Activated T-cell treated with anti-CD3 and anti-CD28 coated beads, Interleukin-2, amount 50 U/mL, for 72 hours (primary cell): ENCODE measurements around the gene FAM120A. TPM values are rescaled to one million over a fixed set of nuclear protein-coding genes. Genes with fewer than 3 reads are reported as not detected.
A peak's percentile ranks its signal among the peaks of the same experiment; 100 is the strongest.

Experiments
- ATAC-seq, 2 donors: fragments of 150-1000 bp; cut with Tn5 transposase; replicated peaks in 1 of 2; 2 replicates each; pipeline ENCODE4 v1.10.0; 2021; ENCODE audit warnings: moderate library complexity in 2 of 2, mild to moderate bottlenecking in 1 of 2
- DNase-seq, 2 donors: peaks; one replicate each; pipeline ENCODE4 v3.0.0; 2021 to 2022; ENCODE audit warnings: mixed read lengths in 1 of 2
- H3K27ac Mint-ChIP-seq: one replicate; pipeline ENCODE4 v1.8.0; 2022; ENCODE audit warnings: mild to moderate bottlenecking, moderate library complexity, mixed read lengths
- H3K27me3 Mint-ChIP-seq: one replicate; pipeline ENCODE4 v1.8.0; 2022; ENCODE audit warnings: low read depth, mixed read lengths
- H3K36me3 Mint-ChIP-seq, 2 donors: one replicate each; pipeline ENCODE4 v1.8.0; 2022; ENCODE audit warnings: mixed read lengths in 2 of 2, mild to moderate bottlenecking in 1 of 2; ENCODE audit not compliant: insufficient read depth in 2 of 2
- H3K4me1 Mint-ChIP-seq: one replicate; pipeline ENCODE4 v1.8.0; 2022; ENCODE audit warnings: low read depth, mixed read lengths
- H3K4me3 Mint-ChIP-seq, 2 donors: one replicate each; pipeline ENCODE4 v1.8.0; 2022; ENCODE audit warnings: mild to moderate bottlenecking in 2 of 2, mixed read lengths in 2 of 2, moderate library complexity in 2 of 2
- H3K9me3 Mint-ChIP-seq, 2 donors: one replicate each; pipeline ENCODE4 v1.8.0; 2022; ENCODE audit warnings: mixed read lengths in 2 of 2
- total RNA-seq, 2 donors: library from RNA; stranded (reverse); gene quantifications; one replicate each; pipeline ENCODE4 v1.2.3, GENCODE V29; 2022

FAM120A gene, protein sequence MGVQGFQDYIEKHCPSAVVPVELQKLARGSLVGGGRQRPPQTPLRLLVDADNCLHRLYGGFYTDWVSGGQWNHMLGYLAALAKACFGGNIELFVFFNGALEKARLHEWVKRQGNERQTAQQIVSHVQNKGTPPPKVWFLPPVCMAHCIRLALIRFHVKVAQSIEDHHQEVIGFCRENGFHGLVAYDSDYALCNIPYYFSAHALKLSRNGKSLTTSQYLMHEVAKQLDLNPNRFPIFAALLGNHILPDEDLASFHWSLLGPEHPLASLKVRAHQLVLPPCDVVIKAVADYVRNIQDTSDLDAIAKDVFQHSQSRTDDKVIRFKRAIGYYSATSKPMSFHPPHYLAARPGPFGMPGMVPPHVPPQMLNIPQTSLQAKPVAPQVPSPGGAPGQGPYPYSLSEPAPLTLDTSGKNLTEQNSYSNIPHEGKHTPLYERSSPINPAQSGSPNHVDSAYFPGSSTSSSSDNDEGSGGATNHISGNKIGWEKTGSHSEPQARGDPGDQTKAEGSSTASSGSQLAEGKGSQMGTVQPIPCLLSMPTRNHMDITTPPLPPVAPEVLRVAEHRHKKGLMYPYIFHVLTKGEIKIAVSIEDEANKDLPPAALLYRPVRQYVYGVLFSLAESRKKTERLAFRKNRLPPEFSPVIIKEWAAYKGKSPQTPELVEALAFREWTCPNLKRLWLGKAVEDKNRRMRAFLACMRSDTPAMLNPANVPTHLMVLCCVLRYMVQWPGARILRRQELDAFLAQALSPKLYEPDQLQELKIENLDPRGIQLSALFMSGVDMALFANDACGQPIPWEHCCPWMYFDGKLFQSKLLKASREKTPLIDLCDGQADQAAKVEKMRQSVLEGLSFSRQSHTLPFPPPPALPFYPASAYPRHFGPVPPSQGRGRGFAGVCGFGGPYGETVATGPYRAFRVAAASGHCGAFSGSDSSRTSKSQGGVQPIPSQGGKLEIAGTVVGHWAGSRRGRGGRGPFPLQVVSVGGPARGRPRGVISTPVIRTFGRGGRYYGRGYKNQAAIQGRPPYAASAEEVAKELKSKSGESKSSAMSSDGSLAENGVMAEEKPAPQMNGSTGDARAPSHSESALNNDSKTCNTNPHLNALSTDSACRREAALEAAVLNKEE
- total RNA-seq = 100 to 1,000 TPM; 127 to 135 TPM

DNA sequence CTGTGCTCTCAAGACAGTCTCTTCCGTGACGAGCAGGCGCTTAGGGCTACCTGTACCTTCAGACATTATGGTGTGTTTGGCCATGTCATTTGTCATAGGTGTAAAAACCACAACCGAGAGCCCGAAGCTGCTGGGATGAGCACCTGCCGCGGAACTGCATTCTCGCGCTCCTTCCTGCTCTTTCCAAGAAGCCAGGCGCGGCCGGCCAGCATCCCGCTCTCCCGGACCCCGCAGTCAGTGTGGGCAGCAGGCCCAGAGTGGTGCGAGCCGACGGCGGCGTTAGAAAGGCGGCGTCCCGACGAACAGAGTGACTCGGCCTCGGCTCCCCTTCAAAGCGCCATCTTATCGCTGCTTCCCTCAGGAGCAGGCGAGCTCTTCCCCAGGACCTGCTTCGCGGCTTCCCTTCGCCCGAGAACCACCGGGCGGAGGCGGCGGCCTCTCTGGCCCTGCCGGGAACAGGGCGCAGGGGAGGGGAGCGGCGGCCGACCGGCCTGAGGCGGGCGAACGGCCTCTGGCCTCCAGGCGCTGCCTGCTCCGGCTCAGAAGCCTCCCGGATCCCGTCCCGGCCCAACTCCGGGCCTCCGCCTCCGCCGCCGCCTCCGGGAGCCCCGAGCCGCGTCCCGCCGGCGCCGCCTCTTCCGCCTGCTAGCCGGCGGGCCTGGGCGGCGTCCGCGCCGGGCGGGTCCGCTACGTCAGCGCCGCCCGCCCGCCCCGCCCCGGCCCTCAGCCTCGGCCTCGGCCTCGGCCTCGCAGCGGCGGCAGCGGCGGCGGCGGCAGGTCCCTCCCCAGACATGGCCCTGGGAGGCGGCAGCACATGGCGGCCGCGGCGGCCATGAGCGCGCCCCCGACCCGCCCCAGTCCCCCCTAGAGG lies at the start of gene FAM120A:
FAM120A (plus strand) TSS at position 741 of the 871 bp plus-strand sequence. CDS start 231 bp downstream, outside the sequence.
- no peaks in the 10 kb centered on the region for H3K9me3 Mint-ChIP-seq
- ATAC-seq = peak; percentile 81 to 88

DNA sequence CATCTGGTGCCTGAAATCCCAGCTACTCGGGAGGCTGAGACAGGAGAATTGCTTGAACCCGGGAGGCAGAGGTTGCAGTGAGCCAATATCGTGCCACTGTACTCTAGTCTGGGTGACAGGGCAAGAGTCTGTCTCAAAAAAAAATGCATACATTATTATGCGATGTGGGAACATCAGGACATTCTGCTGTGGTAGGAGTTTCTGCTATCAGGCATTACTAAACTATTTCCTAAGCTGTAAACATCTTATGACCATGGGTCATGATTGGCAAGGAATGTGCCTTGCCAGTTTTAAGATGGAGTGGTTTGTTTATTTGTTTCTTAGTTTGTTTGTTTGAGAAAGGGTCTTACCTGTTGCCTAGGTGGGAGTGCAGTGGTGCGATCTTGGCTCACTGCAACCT lies 45.1 kb upstream of the FAM120A start:
- H3K4me3 Mint-ChIP-seq = no peak overlapping the region
- no peaks in the 10 kb centered on the region for H3K9me3 Mint-ChIP-seq
- H3K27ac Mint-ChIP-seq = no peak overlapping the region
- DNase-seq = no peak
- peaks cover 28% of the 10 kb centered on the region for H3K27me3 Mint-ChIP-seq
- ATAC-seq = no peak
- H3K4me1 Mint-ChIP-seq = peaks cover 3% of the 10 kb centered on the region
- H3K36me3 Mint-ChIP-seq = no peaks in the 10 kb centered on the region

More for the DNA sequence above, at the start of gene FAM120A:
- peak; percentile 81 for DNase-seq
- Mint-ChIP-seq H3K27ac (peak within 1 kb of the TSS; percentile 91), H3K4me1 (peaks cover 50% of the 10 kb centered on the region), H3K27me3 (no peaks in the 10 kb centered on the region), H3K36me3 (peaks cover 12 to 32% of the 10 kb centered on the region in 2 donors), H3K4me3 (peak within 1 kb of the TSS; percentile 93 to 98)

DNA sequence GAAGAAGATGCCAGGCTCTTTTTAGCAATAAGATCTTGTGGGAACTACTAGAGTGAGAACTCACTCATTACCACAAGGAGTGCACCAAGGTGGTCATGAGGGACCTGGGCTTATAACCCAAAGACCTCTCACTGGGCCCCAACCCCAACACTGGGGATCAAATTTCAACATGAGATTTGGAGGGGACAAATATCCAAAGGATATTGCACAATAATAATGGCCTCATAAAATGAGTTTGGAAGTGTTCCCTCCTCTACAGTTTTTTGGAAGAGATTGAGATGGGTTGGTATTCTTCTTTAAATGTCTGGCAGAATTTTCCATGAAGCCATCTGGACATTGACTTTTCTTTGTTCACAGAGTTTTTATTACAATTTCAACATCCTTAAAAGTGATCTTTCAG lies 38.0 kb upstream of the FAM120A start:
- ATAC-seq (no peak), DNase-seq (no peak)
- Mint-ChIP-seq H3K27me3 (peaks cover 28% of the 10 kb centered on the region), H3K4me3 (no peak overlapping the region), H3K9me3 (peaks cover 0 to 7% of the 10 kb centered on the region in 2 donors), H3K27ac (no peak overlapping the region), H3K36me3 (peaks cover 0 to 2% of the 10 kb centered on the region in 2 donors), H3K4me1 (peaks cover 6% of the 10 kb centered on the region)

DNA sequence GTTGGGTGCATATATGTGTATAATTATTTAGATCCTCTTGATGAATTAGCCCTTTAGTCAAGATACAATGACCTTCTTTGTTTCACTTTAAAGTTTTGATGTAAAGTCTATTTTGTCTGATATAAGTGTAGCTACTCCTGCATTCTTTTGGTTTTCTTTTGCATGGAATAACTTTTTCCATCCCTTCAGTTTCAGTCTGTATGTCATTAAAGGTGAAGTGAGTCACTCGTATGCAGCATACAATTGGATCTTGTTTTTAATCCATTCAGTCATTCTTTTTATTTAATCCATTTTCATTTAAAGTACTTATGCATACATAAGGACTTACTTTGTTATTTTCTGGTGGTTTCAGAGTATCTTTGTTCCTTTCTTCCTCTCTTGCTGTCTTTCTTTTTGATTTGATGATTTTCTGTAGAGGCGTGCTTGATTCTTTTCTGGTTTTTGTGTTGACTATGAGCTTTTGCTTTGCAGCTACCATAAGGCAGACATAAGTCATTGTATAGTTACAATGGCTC lies 36.3 kb upstream of the FAM120A start:
- no peak overlapping the region for H3K27ac Mint-ChIP-seq
- H3K27me3 Mint-ChIP-seq = peaks cover 20% of the 10 kb centered on the region
- H3K9me3 Mint-ChIP-seq = peaks cover 5 to 12% of the 10 kb centered on the region in 2 donors
- DNase-seq (no peak), ATAC-seq (no peak)
- H3K36me3 Mint-ChIP-seq = peaks cover 3 to 8% of the 10 kb centered on the region in 2 donors
- H3K4me1 Mint-ChIP-seq = peaks cover 6% of the 10 kb centered on the region
- no peak overlapping the region for H3K4me3 Mint-ChIP-seq

DNA sequence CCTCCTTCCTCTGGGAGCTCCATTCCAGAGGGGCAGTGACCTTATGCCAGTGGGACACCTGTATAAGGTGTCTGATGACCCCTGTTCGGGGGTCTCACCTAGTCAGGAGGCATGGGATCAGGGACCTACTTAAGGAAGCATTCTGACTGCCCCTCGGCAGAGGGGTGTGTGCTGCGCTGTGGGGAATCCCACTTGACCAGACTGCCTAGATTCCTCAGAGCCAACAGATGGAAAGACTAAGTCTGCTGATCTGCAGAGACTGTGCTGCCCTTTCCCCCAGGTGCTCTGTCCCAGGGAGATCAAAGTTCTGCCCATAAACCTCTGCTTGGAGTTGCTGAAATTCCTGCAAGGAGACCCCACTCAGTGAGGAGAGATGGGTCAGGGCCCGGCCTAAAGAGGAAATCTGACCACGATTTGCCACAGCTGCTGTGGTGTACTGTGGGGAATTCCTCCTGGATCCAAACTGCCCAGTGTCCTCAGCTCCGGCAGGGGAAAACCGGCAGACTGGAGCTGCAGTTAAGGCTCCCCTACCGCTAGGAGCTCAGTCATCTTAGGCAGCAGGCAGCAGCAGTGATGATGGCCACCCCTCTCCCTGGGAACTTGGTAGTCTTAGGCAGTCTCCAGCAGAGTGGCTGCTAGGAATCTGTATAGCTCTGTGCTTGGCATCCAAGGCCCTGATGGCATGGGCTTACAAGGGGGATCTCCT lies 34.8 kb upstream of the FAM120A start:
- peaks cover 3 to 8% of the 10 kb centered on the region in 2 donors for H3K36me3 Mint-ChIP-seq
- no peak overlapping the region for H3K4me3 Mint-ChIP-seq
- H3K27ac Mint-ChIP-seq = no peak overlapping the region
- no peak for ATAC-seq
- no peak for DNase-seq
- peaks cover 13% of the 10 kb centered on the region for H3K27me3 Mint-ChIP-seq
- H3K4me1 Mint-ChIP-seq = peaks cover 6% of the 10 kb centered on the region
- peaks cover 5 to 12% of the 10 kb centered on the region in 2 donors for H3K9me3 Mint-ChIP-seq

DNA sequence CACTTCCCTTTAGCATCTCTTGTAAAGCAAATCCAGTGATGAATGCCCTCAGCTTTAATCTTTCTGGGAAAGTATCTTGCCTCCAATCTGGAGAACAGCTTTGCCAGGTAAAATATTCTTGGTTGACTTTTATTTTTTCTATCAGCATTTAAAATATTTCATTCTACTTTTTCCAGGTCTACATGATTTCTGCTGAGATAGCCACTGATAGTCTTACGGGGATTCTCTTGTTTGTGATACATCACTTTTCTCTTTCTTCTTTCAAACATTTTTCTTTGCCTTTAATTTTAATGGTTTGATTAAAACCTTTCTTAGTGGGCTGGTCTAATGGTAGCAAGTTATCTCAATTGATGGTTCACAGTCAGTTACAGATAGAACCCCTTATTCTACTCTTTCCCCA lies 33.9 kb upstream of the FAM120A start:
- Mint-ChIP-seq H3K36me3 (peaks cover 3 to 8% of the 10 kb centered on the region in 2 donors), H3K4me3 (no peak overlapping the region), H3K27ac (no peak overlapping the region), H3K9me3 (peaks cover 5 to 12% of the 10 kb centered on the region in 2 donors), H3K27me3 (peaks cover 13% of the 10 kb centered on the region), H3K4me1 (peaks cover 6% of the 10 kb centered on the region)
- DNase-seq (no peak), ATAC-seq (no peak)

DNA sequence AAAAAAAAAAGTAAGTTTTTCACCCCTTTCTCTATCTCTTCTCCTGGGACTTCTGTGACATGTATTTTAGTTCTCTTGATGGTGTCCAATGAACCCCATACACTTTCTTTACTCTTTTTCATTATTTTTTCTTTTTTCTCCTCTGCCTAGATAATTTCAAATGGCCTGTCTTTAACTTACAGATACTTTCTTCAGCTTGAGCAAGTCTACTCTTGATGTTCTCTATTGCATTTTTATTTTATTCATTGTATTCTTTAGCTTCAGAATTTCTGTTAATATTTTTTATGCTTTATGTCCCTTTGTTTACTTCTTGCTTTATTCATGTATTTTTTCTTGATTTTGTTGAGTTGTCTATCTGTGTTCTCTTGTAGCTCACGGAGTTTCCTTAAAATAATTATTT lies 32.5 kb upstream of the FAM120A start:
- H3K27ac Mint-ChIP-seq = no peak overlapping the region
- DNase-seq = no peak
- peaks cover 5% of the 10 kb centered on the region in 2 donors for H3K9me3 Mint-ChIP-seq
- ATAC-seq = no peak
- H3K36me3 Mint-ChIP-seq = peaks cover 3 to 8% of the 10 kb centered on the region in 2 donors
- no peak overlapping the region for H3K4me3 Mint-ChIP-seq
- H3K4me1 Mint-ChIP-seq = peaks cover 6% of the 10 kb centered on the region
- H3K27me3 Mint-ChIP-seq = peaks cover 14% of the 10 kb centered on the region

DNA sequence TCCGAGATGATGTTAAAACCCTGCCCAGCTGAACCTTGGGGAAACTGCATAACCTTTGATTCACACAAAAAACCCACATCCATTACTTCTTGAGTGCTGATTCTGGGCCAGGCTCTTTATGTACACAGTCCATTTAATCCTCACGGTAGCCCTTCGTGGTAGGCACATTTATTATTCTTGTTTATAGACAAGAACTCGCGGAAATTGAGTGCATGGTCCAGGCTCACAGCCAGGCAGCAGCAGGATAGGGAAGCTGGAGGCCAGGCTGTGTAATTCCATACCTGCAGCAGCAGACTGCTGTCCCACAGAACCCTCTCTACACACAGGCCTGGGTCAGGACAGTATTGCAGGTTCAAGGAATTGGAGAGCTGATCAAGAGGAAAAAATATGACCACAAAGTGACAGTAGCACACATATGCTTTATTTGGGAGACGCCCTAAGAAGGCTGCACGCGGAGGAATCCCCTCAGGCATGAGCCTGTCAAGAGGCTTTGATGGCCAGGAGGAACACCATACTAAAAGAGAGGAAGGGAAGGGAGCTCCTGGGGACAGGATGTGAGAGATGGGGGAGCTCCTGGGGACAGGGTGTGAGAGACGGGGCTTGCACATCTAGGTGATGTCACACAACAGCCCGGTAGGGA lies 28.4 kb upstream of the FAM120A start:
- ATAC-seq (no peak), DNase-seq (no peak)
- Mint-ChIP-seq H3K27ac (no peak overlapping the region), H3K4me3 (no peak overlapping the region), H3K36me3 (peaks cover 3 to 6% of the 10 kb centered on the region in 2 donors), H3K27me3 (peaks cover 23% of the 10 kb centered on the region), H3K9me3 (peaks cover 5 to 7% of the 10 kb centered on the region in 2 donors), H3K4me1 (no peaks in the 10 kb centered on the region)

DNA sequence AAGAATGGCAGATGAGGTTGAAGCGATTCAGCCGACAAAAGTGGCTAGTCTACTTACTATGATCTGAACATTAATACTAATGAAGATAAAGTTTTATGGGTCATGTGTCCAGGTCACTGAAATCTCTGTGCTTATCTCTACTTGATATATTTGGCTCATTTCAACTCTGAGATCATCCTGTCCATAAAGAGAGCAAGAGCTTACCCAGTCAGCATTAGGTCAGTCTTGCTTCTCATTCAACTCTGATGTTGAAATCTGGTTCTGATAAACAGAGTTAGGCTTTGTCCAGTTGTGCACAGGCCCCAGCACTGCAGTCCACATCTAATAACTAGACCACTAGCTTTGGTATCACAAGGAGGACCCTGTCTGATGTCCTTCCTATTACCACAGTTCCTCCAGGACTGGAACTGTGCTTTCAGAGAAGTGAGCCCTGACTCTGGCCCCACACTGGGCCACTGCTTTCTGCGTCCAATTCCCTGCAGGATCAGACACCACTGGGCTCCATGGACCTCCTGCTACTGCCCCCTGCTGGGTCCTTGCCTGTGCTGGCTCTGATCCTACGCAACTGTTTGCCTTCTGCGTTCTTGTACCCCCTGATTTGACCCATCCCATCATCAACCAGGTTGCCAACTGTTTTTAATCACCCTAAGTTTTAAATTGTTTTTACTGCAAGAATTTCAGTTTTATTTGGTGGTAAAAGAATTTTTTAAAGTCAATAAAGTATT lies 23.7 kb upstream of the FAM120A start:
- H3K4me1 Mint-ChIP-seq = peaks cover 4% of the 10 kb centered on the region
- H3K9me3 Mint-ChIP-seq = peaks cover 0 to 2% of the 10 kb centered on the region in 2 donors
- no peak overlapping the region for H3K4me3 Mint-ChIP-seq
- ATAC-seq (no peak), DNase-seq (peak in 1 of 2 donors; percentile 5)
- no peak overlapping the region for H3K27ac Mint-ChIP-seq
- H3K36me3 Mint-ChIP-seq = no peaks in the 10 kb centered on the region
- H3K27me3 Mint-ChIP-seq = peaks cover 23% of the 10 kb centered on the region

DNA sequence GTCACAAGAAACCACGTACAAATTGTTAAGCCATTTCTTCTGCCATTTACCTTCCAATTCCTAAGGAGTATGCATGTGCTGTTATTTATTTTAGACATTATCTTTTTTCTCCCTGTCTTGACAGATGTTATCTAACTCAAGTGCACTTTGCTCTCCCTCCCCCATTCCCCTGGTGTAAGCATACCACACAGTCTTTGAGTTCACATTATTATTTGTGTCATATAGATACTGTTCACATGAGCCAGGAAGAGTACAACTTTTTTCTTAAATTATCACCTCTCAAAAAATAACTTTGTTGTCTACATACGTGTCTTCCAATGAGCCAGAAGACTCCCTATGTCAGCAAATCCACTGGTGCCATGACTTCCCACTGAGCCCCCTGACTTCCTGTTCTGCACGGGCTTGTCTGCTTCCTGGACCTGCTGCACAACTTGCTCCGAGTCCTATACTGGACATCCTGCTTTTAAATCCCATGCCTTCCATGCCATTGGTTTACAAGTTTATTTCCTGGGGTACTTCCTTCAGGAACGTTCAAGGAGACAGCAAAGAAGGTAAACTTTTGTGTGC lies 19.9 kb upstream of the FAM120A start:
- ATAC-seq = no peak
- H3K27me3 Mint-ChIP-seq = peaks cover 5% of the 10 kb centered on the region
- H3K27ac Mint-ChIP-seq = no peak overlapping the region
- no peak for DNase-seq
- H3K36me3 Mint-ChIP-seq = no peaks in the 10 kb centered on the region
- H3K4me1 Mint-ChIP-seq = peaks cover 4% of the 10 kb centered on the region
- H3K9me3 Mint-ChIP-seq = no peaks in the 10 kb centered on the region
- H3K4me3 Mint-ChIP-seq = no peak overlapping the region
